ENCODE measurements around the gene KCNJ6. TPM values are rescaled to one million over a fixed set of nuclear protein-coding genes. Genes with fewer than 3 reads are reported as not detected.

KCNJ6 gene
- polyA plus RNA-seq, 1 donor from 2014 or later: not detected

DNA sequence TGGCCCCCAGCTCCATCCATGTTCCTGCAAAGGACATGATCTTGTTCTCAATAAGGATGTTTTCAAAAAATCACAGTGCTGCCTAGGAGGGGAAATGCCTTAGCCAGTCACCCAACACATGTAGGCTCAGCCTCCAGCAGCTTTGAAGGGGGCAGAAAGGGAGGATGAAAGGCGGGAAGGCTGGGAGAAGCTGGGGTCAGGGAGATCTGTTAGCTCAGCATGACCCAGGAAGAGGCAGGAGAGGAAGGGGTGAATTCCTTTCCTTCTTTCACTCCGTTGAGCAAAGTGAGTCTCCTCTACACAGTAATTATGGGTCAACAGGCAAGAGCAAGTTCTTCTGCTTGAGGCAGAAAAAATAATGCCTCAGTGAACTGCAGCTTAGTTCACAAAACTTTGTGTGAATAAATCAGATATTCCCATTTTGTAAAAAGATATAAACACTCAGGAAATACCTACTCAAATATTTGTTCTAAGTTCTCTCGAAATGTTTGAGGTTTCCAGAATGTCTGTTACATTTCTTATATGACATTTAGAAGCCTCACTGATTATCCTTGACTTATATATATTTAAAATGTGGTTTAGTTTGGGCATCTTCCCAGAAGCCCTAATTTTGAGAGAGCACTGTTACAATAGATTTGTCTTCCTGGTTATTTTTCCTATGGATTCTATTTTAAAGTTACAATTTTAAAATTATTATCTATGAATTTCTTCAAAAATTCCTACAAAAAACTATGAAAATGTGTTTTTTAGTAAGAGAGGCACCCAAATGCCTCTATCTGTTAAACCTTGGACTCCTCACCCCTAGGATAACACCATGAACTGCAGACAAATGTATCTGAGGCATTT, 116.8 kb downstream of the KCNJ6 start:
- Mint-ChIP-seq H3K27ac (no peak overlapping the region), H3K4me3 (no peak overlapping the region), H3K27me3 (peaks cover 5% of the 10 kb centered on the region), H3K36me3 (no peaks in the 10 kb centered on the region), H3K4me1 (no peaks in the 10 kb centered on the region), H3K9me3 (peaks cover 0 to 7% (median under 1%) of the 10 kb centered on the region in 3 donors)

DNA sequence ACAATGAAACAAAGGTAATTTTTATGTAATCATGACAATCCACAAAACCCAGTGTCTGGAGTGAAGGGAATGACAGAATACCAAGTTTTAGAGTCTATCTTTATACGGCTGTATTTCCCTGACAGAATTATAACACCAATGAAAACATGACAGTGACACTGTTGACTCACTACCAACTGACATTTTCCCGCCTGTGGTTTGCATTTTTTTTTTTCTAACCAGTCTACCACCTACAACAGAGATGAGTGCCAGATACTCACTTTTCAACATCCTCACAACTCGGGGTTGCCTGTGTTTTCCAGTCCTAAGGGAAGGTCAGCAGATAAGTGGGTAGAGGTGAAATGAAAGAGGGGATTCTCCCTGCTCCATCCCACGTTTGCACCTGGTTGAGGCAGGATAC, 118.9 kb downstream of the KCNJ6 start:
- Mint-ChIP-seq H3K27ac (no peak overlapping the region), H3K9me3 (peaks cover 0 to 6% (median 0%) of the 10 kb centered on the region in 3 donors), H3K4me3 (no peak overlapping the region), H3K4me1 (no peaks in the 10 kb centered on the region), H3K27me3 (peaks cover 5% of the 10 kb centered on the region), H3K36me3 (no peaks in the 10 kb centered on the region)

DNA sequence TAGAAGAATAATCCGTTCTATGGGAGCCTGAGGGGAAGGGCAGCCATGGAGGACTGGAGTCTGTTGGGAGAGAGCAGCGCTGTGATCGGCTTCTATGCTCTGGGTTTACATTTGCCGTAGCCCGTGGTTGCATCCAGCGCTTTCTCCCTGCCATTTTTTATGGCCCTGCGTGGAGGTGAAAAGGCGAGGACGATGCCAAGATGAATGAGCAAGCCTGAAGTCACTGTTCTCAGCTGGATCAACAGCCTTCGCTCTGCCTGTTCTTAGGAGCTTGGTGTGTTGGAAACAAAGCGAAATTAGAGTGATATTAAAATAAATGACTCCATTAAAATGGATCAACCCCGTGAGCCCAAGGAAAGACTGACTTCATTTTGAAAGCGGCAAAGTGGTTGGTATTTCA, 120.2 kb downstream of the KCNJ6 start:
- H3K4me3 Mint-ChIP-seq: no peak overlapping the region

DNA sequence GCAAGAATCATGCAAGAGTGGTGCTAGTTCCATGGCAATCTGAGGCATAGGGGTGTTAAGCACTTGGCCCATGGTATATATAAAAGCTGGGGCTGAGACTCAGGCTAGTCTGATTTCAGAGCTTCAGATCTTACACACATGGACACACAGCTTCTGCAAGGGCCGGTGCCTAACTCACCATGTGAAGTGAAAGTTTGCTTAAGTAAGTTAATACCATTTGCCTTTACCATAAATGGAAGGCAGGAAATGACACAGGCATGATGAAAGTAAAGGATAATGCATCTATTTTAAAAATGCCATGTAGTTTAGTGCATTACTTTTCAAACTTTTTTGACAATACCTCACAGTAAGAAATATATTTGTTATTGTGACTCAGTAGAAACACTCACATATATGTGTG, 122.6 kb downstream of the KCNJ6 start:
- no peaks in the 10 kb centered on the region for H3K4me1 Mint-ChIP-seq
- H3K9me3 Mint-ChIP-seq: peaks cover 0 to 4% (median 1%) of the 10 kb centered on the region in 3 donors
- no peak overlapping the region for H3K4me3 Mint-ChIP-seq
- H3K27me3 Mint-ChIP-seq: no peaks in the 10 kb centered on the region
- H3K36me3 Mint-ChIP-seq: no peaks in the 10 kb centered on the region
- H3K27ac Mint-ChIP-seq: no peak overlapping the region

More for the DNA sequence above, 120.2 kb downstream of the KCNJ6 start:
- Mint-ChIP-seq H3K36me3 (no peaks in the 10 kb centered on the region), H3K4me1 (no peaks in the 10 kb centered on the region), H3K27me3 (no peaks in the 10 kb centered on the region), H3K9me3 (peaks cover 0 to 6% (median 0%) of the 10 kb centered on the region in 3 donors), H3K27ac (no peak overlapping the region)

DNA sequence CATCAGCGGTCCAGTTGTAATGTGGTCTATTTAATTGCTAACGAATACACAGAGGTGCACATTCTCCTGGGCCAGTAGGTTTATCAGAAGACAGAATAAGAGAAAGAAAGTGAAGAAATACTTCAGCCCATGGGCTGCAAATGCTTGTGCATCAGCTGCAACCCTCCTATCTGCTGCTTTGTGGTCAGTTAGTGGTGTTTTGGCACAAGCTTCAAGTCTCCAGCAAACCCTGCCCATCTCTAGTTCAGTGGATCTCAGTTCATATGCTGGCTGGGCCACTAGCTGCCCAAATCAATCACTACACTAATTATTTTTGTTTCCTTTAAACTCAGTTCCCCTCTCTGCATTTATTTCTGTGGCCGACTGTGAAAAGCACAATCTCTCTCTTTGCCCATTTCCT, 124.2 kb downstream of the KCNJ6 start:
- no peaks in the 10 kb centered on the region for H3K27me3 Mint-ChIP-seq
- H3K9me3 Mint-ChIP-seq: peaks cover 0 to 3% (median 2%) of the 10 kb centered on the region in 3 donors
- H3K36me3 Mint-ChIP-seq: no peaks in the 10 kb centered on the region
- H3K27ac Mint-ChIP-seq: no peak overlapping the region
- H3K4me3 Mint-ChIP-seq: no peak overlapping the region
- H3K4me1 Mint-ChIP-seq: no peaks in the 10 kb centered on the region

DNA sequence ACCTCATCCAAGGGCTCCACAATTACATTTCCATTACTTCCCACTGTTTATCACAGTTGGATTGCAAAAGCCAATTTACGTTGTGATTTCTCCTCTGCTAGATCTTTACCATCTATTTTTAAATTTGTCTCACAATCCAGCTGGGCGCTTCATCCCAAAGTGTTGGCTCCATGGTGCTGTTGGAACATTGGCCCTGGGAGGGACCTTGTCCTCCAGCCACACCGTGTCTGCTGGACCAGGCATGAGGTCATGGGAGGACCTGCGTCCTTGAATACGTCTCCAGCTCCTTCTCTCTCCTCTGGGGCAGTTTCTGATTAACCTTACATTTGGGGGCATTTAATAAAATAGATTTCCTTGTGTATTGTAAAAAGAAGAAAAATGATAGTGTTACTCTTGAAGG, 125.4 kb downstream of the KCNJ6 start:
- Mint-ChIP-seq H3K27ac (no peak overlapping the region), H3K36me3 (peaks cover 1% of the 10 kb centered on the region), H3K4me3 (no peak overlapping the region), H3K9me3 (peaks cover 0 to 3% (median 2%) of the 10 kb centered on the region in 3 donors), H3K4me1 (no peaks in the 10 kb centered on the region), H3K27me3 (no peaks in the 10 kb centered on the region)

DNA sequence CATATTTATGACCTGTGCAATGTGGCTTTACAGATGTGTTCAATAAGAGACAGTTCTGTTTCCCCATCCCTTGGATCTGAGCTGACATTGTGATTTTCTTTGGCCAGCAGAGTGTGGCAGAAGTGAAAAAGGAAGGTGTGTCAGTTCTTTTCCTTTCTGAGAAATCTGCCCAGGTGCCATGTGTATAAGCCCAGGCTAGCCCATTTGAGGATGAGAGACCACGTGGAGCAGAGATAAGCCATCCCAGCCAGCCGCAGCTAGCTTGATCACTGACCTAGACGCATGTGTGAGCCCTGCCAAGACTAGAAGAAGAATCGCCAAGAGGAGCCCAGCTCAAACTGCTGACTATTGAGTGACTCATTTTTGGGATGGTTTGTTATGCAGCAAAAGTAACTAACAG, 127.8 kb downstream of the KCNJ6 start:
- peaks cover 0 to 3% (median 0%) of the 10 kb centered on the region in 3 donors for H3K9me3 Mint-ChIP-seq
- no peaks in the 10 kb centered on the region for H3K27me3 Mint-ChIP-seq
- H3K4me3 Mint-ChIP-seq: no peak overlapping the region
- peaks cover 2% of the 10 kb centered on the region for H3K36me3 Mint-ChIP-seq
- no peak overlapping the region for H3K27ac Mint-ChIP-seq
- no peaks in the 10 kb centered on the region for H3K4me1 Mint-ChIP-seq

DNA sequence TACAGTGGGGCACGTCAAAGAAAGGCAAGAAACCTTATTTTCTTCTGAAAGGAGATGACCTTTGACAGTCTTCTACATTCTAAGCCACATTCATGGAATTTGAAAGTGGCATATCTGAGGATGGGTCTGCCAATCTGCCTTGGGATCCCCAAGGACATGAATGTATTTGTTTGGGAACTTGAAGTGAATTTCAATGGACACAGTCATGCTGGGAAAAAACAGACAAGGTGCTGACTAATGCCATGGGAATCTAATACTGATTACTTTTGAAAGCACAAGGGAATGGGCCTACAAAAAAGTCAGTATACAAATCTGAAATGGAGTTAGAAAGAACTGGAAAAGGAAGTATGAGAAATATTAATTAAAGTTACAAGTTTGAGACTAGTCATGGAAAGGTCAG, 128.8 kb downstream of the KCNJ6 start:
- Mint-ChIP-seq H3K4me3 (no peak overlapping the region), H3K27ac (no peak overlapping the region)

DNA sequence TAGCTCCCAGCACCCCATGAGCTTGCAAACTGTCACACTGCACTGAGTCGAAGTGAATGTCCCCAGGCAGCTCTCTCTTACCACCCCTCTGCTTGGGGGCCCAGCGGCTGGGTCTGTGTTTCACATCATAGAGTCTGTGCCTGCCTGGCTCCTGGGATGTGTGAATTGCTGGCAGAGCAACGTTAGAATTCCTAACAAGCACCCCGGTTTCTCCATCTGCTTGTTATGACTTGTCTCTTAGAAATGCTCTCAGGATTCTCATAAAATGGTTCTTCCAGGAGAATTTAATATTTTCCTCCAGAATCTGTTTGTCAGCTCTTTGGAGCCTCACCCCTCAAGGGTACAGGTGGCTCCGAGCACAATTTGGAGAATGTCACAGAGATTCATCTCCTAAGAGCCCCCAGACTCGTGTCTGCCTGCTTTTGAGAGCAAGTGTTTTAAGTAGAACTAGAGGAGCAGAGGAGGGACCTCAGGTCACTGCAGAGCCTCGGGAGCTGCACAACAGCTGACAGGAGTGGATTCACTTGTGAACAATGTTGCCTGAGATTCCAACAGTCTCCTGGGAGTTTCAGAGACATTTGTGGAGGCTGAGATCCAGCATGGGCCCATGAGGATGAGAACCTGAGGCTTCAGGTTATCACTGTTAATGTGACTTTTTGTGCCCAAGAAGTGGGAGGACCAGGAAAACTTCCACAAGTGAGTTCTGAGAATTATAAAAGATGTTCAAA, 131.5 kb downstream of the KCNJ6 start:
- peaks cover 2 to 8% (median 3%) of the 10 kb centered on the region in 3 donors for H3K9me3 Mint-ChIP-seq
- no peak overlapping the region for H3K27ac Mint-ChIP-seq
- H3K27me3 Mint-ChIP-seq: peaks cover 1% of the 10 kb centered on the region
- peaks cover 3% of the 10 kb centered on the region for H3K36me3 Mint-ChIP-seq
- H3K4me3 Mint-ChIP-seq: no peak overlapping the region
- H3K4me1 Mint-ChIP-seq: no peaks in the 10 kb centered on the region

More for the DNA sequence above, 128.8 kb downstream of the KCNJ6 start:
- Mint-ChIP-seq H3K9me3 (peaks cover 0 to 5% (median 0%) of the 10 kb centered on the region in 3 donors), H3K4me1 (no peaks in the 10 kb centered on the region), H3K27me3 (no peaks in the 10 kb centered on the region), H3K36me3 (peaks cover 2% of the 10 kb centered on the region)

DNA sequence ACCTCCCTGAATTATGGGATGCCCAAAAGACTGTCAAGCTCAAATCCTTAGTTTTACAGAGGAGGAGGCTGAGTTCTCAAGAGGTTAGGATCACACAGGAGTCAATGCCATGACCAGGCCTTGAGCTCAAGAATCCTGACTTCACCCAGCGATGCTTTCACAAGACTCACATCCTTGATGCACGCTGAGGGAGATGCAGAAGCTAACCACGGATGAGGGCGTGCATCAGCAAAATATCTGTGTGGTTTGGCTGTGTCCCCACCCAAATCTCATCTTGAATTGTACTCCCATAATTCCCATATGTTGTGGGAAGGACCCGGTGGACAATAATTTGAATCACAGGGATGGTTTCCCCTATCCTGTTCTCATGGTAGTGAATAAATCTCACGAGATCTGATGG, 133.2 kb downstream of the KCNJ6 start:
- Mint-ChIP-seq H3K27ac (no peak overlapping the region), H3K9me3 (peaks cover 3 to 5% (median 5%) of the 10 kb centered on the region in 3 donors), H3K4me1 (no peaks in the 10 kb centered on the region), H3K36me3 (peaks cover 6% of the 10 kb centered on the region), H3K4me3 (no peak overlapping the region), H3K27me3 (peaks cover 3% of the 10 kb centered on the region)

DNA sequence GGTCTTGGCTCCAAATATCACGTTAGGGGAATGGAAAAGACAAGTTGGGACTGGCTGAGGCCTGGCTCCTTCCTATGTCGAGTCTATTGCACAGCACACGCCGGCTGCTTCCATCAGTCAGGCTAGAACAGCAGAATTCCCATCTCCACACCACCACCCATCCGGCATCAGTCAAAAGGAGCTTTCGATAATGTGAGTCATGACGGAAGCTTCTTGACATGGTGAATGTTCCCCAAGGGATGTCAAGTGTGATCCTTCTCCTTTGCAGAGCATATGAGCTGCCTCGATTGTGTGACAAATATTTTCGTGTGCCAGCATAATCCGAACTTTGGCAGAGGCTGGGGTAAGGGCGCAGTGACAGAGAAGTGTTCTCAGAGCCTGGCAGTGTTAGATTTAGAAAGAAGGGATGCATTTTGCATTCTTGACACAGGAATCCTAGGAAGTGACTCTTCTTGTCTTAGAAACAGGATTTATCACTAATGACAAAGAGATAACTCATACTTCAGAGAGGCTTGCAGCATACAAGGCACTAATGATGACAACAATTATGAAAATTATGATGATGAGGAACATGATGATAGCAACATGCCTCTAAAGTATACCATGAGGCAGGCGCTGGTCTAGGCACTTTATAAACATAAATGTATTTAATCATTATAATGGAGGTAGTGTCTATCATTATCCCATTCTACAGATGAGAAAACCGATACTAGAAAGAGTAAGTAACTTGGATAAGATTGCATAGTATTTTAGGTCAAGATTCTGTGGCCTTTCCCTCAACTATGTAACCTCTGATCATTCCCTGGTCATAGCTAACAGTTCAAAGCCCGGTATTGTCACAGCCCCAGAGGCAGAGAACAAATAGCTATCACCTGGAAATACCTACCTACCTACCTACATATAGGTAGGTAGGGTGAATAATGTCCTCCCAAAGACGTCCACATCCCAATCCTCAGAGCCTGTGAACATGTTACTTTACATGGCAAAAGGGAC, 135.0 kb downstream of the KCNJ6 start:
- no peak overlapping the region for H3K4me3 Mint-ChIP-seq

DNA sequence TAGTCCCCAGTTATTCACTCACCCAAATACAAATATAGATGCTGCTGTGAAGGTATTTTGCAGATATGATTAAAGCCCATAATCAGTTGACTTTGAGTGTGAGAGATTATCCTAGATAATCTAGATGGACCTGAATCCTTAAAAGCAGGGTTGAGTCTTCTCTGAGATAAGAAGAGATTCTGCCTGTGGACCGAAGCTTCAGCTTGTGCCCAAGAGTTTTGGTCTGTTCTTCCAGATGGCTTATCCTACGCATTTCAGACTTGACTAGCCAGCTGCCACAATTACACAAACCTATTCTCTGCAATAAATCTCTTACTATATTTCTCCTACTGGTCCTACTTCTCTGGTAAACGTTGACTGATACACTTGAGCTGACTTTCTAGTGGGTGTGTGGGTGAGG, 145.1 kb downstream of the KCNJ6 start:
- H3K27me3 Mint-ChIP-seq: no peaks in the 10 kb centered on the region
- no peaks in the 10 kb centered on the region for H3K4me1 Mint-ChIP-seq
- H3K9me3 Mint-ChIP-seq: peaks cover 0 to 5% (median 1%) of the 10 kb centered on the region in 3 donors
- no peak overlapping the region for H3K27ac Mint-ChIP-seq
- H3K4me3 Mint-ChIP-seq: no peak overlapping the region
- no peaks in the 10 kb centered on the region for H3K36me3 Mint-ChIP-seq

More for the DNA sequence above, 135.0 kb downstream of the KCNJ6 start:
- Mint-ChIP-seq H3K27ac (no peak overlapping the region), H3K27me3 (peaks cover 3% of the 10 kb centered on the region), H3K36me3 (peaks cover 6% of the 10 kb centered on the region), H3K4me1 (no peaks in the 10 kb centered on the region), H3K9me3 (peaks cover 3 to 5% (median 5%) of the 10 kb centered on the region in 3 donors)

DNA sequence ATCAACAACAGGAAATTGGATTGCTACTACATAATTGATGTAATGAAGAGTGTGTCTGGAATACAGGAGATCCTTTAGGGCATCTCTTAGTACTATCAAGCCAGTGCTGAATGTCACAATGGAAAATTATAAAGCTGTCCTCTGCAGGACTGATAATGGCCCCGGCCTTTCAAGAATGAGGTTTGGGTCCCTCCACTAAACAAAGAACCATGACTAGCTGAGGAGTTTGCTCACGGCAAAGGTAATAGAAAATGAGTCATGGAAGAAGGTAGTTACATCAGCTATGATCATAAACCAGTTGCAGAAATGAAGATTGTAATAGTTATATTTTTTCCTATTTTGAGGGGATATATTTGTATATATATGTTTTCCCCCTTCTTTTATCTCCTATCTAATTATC, 145.8 kb downstream of the KCNJ6 start:
- Mint-ChIP-seq H3K4me3 (no peak overlapping the region), H3K27ac (no peak overlapping the region), H3K36me3 (no peaks in the 10 kb centered on the region), H3K27me3 (no peaks in the 10 kb centered on the region), H3K9me3 (peaks cover 0 to 5% (median 1%) of the 10 kb centered on the region in 3 donors), H3K4me1 (no peaks in the 10 kb centered on the region)

DNA sequence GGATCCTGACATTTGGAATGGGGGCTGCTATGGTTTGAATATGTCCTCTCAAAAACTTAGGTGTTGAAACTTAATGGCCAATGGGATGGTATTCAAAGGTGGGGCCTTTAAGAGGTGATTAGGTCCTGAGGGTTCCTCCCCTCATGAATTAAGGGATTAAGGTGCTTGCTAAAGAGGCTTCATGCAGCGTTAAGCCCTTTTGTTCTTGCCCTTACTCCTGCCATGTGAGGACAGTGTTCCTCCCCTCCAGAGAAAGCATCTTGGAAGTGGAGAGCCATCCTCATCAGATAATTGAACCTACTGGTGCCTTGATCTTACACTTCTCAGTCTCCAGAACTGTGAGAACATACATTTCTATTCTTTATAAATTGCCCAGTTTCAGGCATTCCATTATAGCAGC, 146.6 kb downstream of the KCNJ6 start:
- peaks cover 0 to 5% (median 0%) of the 10 kb centered on the region in 3 donors for H3K9me3 Mint-ChIP-seq
- H3K4me3 Mint-ChIP-seq: no peak overlapping the region
- no peak overlapping the region for H3K27ac Mint-ChIP-seq
- no peaks in the 10 kb centered on the region for H3K4me1 Mint-ChIP-seq
- H3K27me3 Mint-ChIP-seq: no peaks in the 10 kb centered on the region
- no peaks in the 10 kb centered on the region for H3K36me3 Mint-ChIP-seq

Measured in IgD-negative memory B cell (primary cell).